SK-N-SH (cell line): ENCODE data around the gene MPHOSPH9. TPM values are rescaled to one million over a fixed set of nuclear protein-coding genes. Genes with fewer than 3 reads are reported as not detected.

Experiments used
- CTCF ChIA-PET: fragments of 300-600, 350-600 bp; formaldehyde crosslinking; extraction: SDS; loops from one replicate; lab custom pipeline; 2021; lab: Yijun Ruan, JAX
- POLR2A ChIA-PET: fragments of 350-600 bp; sonication (Branson Sonifier 250); formaldehyde crosslinking; extraction: SDS; loops from one replicate; lab custom pipeline; 2020; ENCODE audit warnings: antibody characterized with exemption, inconsistent platforms; lab: Yijun Ruan, JAX
- DNase-seq: peaks from one replicate; pipeline ENCODE4 v3.0.0; 2012
- H2AFZ ChIP-seq: fragments of 200-600 bp; sonication (generic); 2 replicates; pipeline ENCODE4 v1.8.1; 2016; ENCODE audit warnings: antibody characterized with exemption, mild to moderate bottlenecking, low read depth
- H3F3A ChIP-seq: fragments of 200-600 bp; sonication (generic); replicated peaks from 2 replicates; pipeline ENCODE3; 2016; ENCODE audit warnings: antibody characterized with exemption, mild to moderate bottlenecking; ENCODE audit not compliant: insufficient read depth
- H3K27ac ChIP-seq, 2 experiments: fragments of 200-500 bp in 1 of 2; fragments of 200-600 bp in 1 of 2; sonication (Bioruptor generic) in 1 of 2; sonication (generic), shearing (Covaris generic) in 1 of 2; 2 replicates each; pipeline versions ENCODE4 v1.5.1 to v1.6.1; 2014 to 2016; ENCODE audit warnings: low read depth in 2 of 2, inconsistent platforms in 1 of 2, low read length in 1 of 2, mild to moderate bottlenecking in 1 of 2, mixed read lengths in 1 of 2
- H3K27me3 ChIP-seq: fragments of 200-600 bp; sonication (generic), shearing (Covaris generic); 2 replicates; pipeline ENCODE4 v1.6.1; 2016; ENCODE audit warnings: mixed run types; ENCODE audit not compliant: insufficient read depth
- H3K36me3 ChIP-seq, 2 experiments: fragments of 200-500 bp in 1 of 2; fragments of 200-600 bp in 1 of 2; sonication (Bioruptor generic) in 1 of 2; sonication (generic) in 1 of 2; replicated peaks in 1 of 2; 2 replicates each; pipeline versions ENCODE3 to v1.5.1; 2014 to 2016; ENCODE audit warnings: low read length in 1 of 2, mild to moderate bottlenecking in 1 of 2; ENCODE audit not compliant: insufficient read depth in 2 of 2, control insufficient read depth in 1 of 2
- H3K4me1 ChIP-seq, 2 experiments: fragments of 200-500 bp in 1 of 2; fragments of 200-600 bp in 1 of 2; sonication (Bioruptor generic) in 1 of 2; sonication (generic), shearing (Covaris generic) in 1 of 2; 2 replicates each; pipeline versions ENCODE4 v1.5.1 to v1.6.1; 2014 to 2016; ENCODE audit warnings: low read depth in 1 of 2, low read length in 1 of 2, mixed run types in 1 of 2; ENCODE audit not compliant: insufficient read depth in 2 of 2, control insufficient read depth in 1 of 2
- H3K4me2 ChIP-seq: fragments of 200-600 bp; sonication (generic), shearing (Covaris generic); 2 replicates; pipeline ENCODE4 v1.6.1; 2017; ENCODE audit warnings: mixed run types
- H3K4me3 ChIP-seq, 2 experiments: fragments of 200-500 bp in 1 of 2; fragments of 200-600 bp in 1 of 2; sonication (Bioruptor generic) in 1 of 2; sonication (generic), shearing (Covaris generic) in 1 of 2; 2 replicates each; pipeline versions ENCODE4 v1.5.1 to v1.8.1; 2014 to 2016; ENCODE audit warnings: low read depth in 2 of 2, inconsistent platforms in 1 of 2, low read length in 1 of 2, mild to moderate bottlenecking in 1 of 2, mixed read lengths in 1 of 2, moderate library complexity in 1 of 2
- H3K79me2 ChIP-seq: fragments of 200-600 bp; sonication (generic); 2 replicates; pipeline ENCODE4 v1.8.1; 2017; ENCODE audit warnings: mild to moderate bottlenecking; ENCODE audit not compliant: insufficient read depth
- H3K9ac ChIP-seq: fragments of 200-600 bp; sonication (generic); 2 replicates; pipeline ENCODE4 v1.6.1; 2017; ENCODE audit warnings: mixed run types
- H3K9me2 ChIP-seq: fragments of 200-600 bp; sonication (generic); 2 replicates; pipeline ENCODE4 v1.6.1; 2017; ENCODE audit warnings: mixed run types
- H3K9me3 ChIP-seq: fragments of 200-600 bp; sonication (generic); 2 replicates; pipeline ENCODE4 v1.6.1; 2017; ENCODE audit warnings: mixed run types, mild to moderate bottlenecking, moderate library complexity
- H4K20me1 ChIP-seq: fragments of 200-600 bp; sonication (generic); 2 replicates; pipeline ENCODE4 v1.6.1; 2017; ENCODE audit warnings: mild to moderate bottlenecking, mixed run types; ENCODE audit not compliant: insufficient read depth
- FOSL2 ChIP-seq: IDR thresholded peaks from 2 replicates; pipeline ENCODE4 v1.4.0; 2012; ENCODE audit warnings: low read depth, mild to moderate bottlenecking, moderate library complexity, borderline replicate concordance
- FOXJ3 ChIP-seq: sonication (generic); formaldehyde crosslinking; IDR thresholded peaks from 2 replicates; pipeline ENCODE4 v1.5.1; 2020; ENCODE audit warnings: mild to moderate bottlenecking, missing genetic modification reagents
- GATA2 ChIP-seq: sonication (generic); formaldehyde crosslinking; IDR thresholded peaks from 2 replicates; pipeline ENCODE4 v1.5.0; 2020; ENCODE audit warnings: mild to moderate bottlenecking, missing genetic modification reagents
- JUND ChIP-seq: IDR thresholded peaks from 2 replicates; pipeline ENCODE4 v1.4.0; 2012
- MAX ChIP-seq: IDR thresholded peaks from 2 replicates; pipeline ENCODE4 v1.4.0; 2012; ENCODE audit warnings: low read depth
- MXI1 ChIP-seq: IDR thresholded peaks from 2 replicates; pipeline ENCODE4 v1.6.1; 2012; ENCODE audit warnings: mild to moderate bottlenecking, low read depth, low read length, improper control_type of control experiment
- NFIC ChIP-seq: IDR thresholded peaks from 2 replicates; pipeline ENCODE4 v1.4.0; 2012; ENCODE audit warnings: borderline replicate concordance
- RFX5 ChIP-seq: IDR thresholded peaks from 2 replicates; pipeline ENCODE4 v1.6.1; 2012; ENCODE audit warnings: mild to moderate bottlenecking, improper control_type of control experiment, low read length
- RXRA ChIP-seq: IDR thresholded peaks from 2 replicates; pipeline ENCODE4 v1.4.0; 2012; ENCODE audit warnings: low read depth, mild to moderate bottlenecking, borderline replicate concordance
- TAF1 ChIP-seq: IDR thresholded peaks from 2 replicates; pipeline ENCODE4 v1.6.1; 2012; ENCODE audit warnings: low read depth, mild to moderate bottlenecking, low read length, moderate library complexity, borderline replicate concordance
- USF1 ChIP-seq: IDR thresholded peaks from 2 replicates; pipeline ENCODE4 v1.4.0; 2012; ENCODE audit warnings: low read depth, borderline replicate concordance
- USF2 ChIP-seq: fragments of 150-350 bp; IDR thresholded peaks from 2 replicates; pipeline ENCODE4 v1.6.1; 2017; ENCODE audit warnings: antibody characterized with exemption, low read length, low read depth, borderline replicate concordance
- YY1 ChIP-seq: IDR thresholded peaks from 2 replicates; pipeline ENCODE4 v1.4.0; 2012; ENCODE audit warnings: low read depth, mild to moderate bottlenecking
- WGBS: methylation state at CpG from one replicate; pipeline ENCODE4 v1.1.6; 2017; ENCODE audit warnings: low lambda C conversion rate; 5-methylcytosine and 5-hydroxymethylcytosine counted together
- polyA plus RNA-seq, 3 experiments: library from polyadenylated mRNA; depleted of rRNA; stranded (reverse); fragments of >200 nt; gene quantifications; 2 replicates each; pipeline ENCODE4 v1.2.3, GENCODE V29; 2012

The MPHOSPH9 gene
- polyA plus RNA-seq, 1 of the 3 experiments (the other 2 are of a cell fraction): 9.0 TPM

- H3K9ac ChIP-seq: no peak overlapping the region
- DNase-seq: no peak
- no peak overlapping the region for H3K4me3 ChIP-seq
- H3K9me3 ChIP-seq: no peaks in the 10 kb centered on the region
- TF ChIP-seq GATA2 (CRISPR knock-in tag) (peak; percentile 62), YY1 (no peak), RFX5 (no peak)
- peaks cover 4 to 11% of the 10 kb centered on the region in 2 experiments; a peak in 3 of 4 replicates for H3K4me1 ChIP-seq
- H3K4me2 ChIP-seq: 0 out of 2 replicates have a peak overlapping the region, but pooled peaks have one; percentile 27
- no peaks in the 10 kb centered on the region for H3K27me3 ChIP-seq
- no peaks in the 10 kb centered on the region for H4K20me1 ChIP-seq
- H3K79me2 ChIP-seq: peaks cover 81% of the 10 kb centered on the region
- no peak overlapping the region for H3K27ac ChIP-seq
- H3F3A ChIP-seq: no peaks in the 10 kb centered on the region
- CTCF ChIA-PET: interaction anchor here (2.6 kb wide), 1 partner anchor 10 kb away, joined by 20 read pairs; no protein-coding TSS in a partner anchor
- no peak overlapping the region for H2AFZ ChIP-seq
- POLR2A ChIA-PET: no interaction called here
- WGBS: 63% methylated on average over 5 of the region's 5 CpGs
- no peaks in the 10 kb centered on the region for H3K9me2 ChIP-seq
- peaks cover 0 to 22% of the 10 kb centered on the region in 2 experiments for H3K36me3 ChIP-seq
Observed at GRCh38 chr12:123227581-123228258, 5.2 kb downstream of the MPHOSPH9 start.

- no peaks in the 10 kb centered on the region for H3K9me3 ChIP-seq
- TF ChIP-seq JUND: no peak
- no peak for TF ChIP-seq MXI1
- TF ChIP-seq NFIC: no peak
- TF ChIP-seq USF1: no peak
- TF ChIP-seq USF2: no peak
- TF ChIP-seq FOXJ3 (CRISPR knock-in tag): no peak
- no peak for TF ChIP-seq YY1
- TF ChIP-seq RFX5: no peak
- TF ChIP-seq GATA2 (CRISPR knock-in tag): no peak
- no peak for TF ChIP-seq MAX
- TF ChIP-seq TAF1: no peak
- TF ChIP-seq RXRA: no peak
- TF ChIP-seq FOSL2: no peak
- no peak overlapping the region for H3K4me2 ChIP-seq
- H3K9ac ChIP-seq: no peak overlapping the region
- ChIA-PET CTCF (interaction anchor here (1.0 to 2.9 kb wide), 3 partner anchors 12 to 159 kb away, joined by 3 to 15 read pairs (median 4); partner anchors contain the start of gene KMT5A), POLR2A (no interaction called here)
- peaks cover 10% of the 10 kb centered on the region for H3F3A ChIP-seq
- peaks cover 6 to 27% of the 10 kb centered on the region in 2 experiments for H3K36me3 ChIP-seq
- no peak overlapping the region for H2AFZ ChIP-seq
- H3K27me3 ChIP-seq: no peaks in the 10 kb centered on the region
- DNase-seq: no peak
- WGBS: 83% methylated on average over 2 of the region's 2 CpGs
- no peaks in the 10 kb centered on the region for H4K20me1 ChIP-seq
- peaks cover 4 to 5% of the 10 kb centered on the region in 2 experiments; a peak in 3 of 4 replicates for H3K4me1 ChIP-seq
- H3K4me3 ChIP-seq: no peak overlapping the region
- H3K27ac ChIP-seq: no peak overlapping the region
- no peaks in the 10 kb centered on the region for H3K9me2 ChIP-seq
- peaks cover 60% of the 10 kb centered on the region for H3K79me2 ChIP-seq
Observed at GRCh38 chr12:123225443-123225842, 7.5 kb downstream of the MPHOSPH9 start.
